Measurements from ENCODE around the gene CHAT. TPM values are rescaled to one million over a fixed set of nuclear protein-coding genes. Genes with fewer than 3 reads are reported as not detected.
A peak's percentile ranks its signal among the peaks of the same experiment; 100 is the strongest.

CHAT gene
- polyA plus RNA-seq, 2 of the 4 experiments (the other 2 are of a cell fraction): not detected

DNA sequence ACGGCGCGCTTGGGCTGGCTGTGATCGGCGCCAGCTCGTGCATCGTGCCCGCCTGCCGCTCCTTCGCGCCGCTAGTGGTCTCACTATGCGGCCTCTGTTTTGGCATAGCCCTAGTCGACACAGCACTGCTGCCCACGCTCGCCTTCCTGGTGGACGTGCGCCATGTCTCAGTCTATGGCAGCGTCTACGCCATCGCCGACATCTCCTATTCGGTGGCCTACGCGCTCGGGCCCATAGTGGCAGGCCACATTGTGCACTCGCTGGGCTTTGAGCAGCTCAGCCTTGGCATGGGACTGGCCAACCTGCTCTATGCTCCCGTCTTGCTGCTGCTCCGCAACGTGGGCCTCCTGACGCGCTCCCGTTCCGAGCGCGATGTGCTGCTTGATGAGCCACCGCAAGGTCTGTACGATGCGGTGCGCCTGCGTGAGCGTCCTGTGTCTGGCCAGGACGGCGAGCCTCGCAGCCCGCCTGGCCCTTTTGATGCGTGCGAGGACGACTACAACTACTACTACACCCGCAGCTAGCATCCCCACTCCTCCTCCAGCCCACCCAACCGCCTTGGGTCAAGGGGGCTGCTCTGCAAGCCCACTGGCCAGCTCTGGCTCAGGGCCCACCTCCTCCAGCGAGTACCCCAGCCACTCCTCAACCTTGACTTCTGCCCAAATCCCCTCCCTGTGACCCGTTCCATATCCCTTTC, 1.9 kb upstream of the CHAT start:
- H3K4me2 ChIP-seq: no peak overlapping the region
- no peak overlapping the region for H3K4me3 ChIP-seq
- 83% methylated on average over 50 of the region's 53 CpGs for WGBS (ENCODE audit: missing lambda C conversion rate)
- DNase-seq (ENCODE audit: low read depth in 1 of 2, low spot score in 1 of 2): no peak
- ChIA-PET CTCF (no interaction called here), POLR2A (no interaction called here)
- TF ChIP-seq HDAC2 (IDR thresholded peaks at IDR 0.05): no peak
- TF ChIP-seq, protein P1, sequence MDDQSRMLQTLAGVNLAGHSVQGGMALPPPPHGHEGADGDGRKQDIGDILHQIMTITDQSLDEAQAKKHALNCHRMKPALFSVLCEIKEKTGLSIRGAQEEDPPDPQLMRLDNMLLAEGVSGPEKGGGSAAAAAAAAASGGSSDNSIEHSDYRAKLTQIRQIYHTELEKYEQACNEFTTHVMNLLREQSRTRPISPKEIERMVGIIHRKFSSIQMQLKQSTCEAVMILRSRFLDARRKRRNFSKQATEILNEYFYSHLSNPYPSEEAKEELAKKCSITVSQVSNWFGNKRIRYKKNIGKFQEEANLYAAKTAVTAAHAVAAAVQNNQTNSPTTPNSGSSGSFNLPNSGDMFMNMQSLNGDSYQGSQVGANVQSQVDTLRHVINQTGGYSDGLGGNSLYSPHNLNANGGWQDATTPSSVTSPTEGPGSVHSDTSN (IDR thresholded peaks at IDR 0.05): no peak
- no peak for TF ChIP-seq TFCP2L1 (CRISPR knock-in tag; IDR thresholded peaks at IDR 0.05)
- TF ChIP-seq CBX2 (IDR thresholded peaks at IDR 0.05; ENCODE audit: borderline replicate concordance, low read depth): no peak
- no peak for TF ChIP-seq PHF8 (IDR thresholded peaks at IDR 0.05; ENCODE audit: borderline replicate concordance, low read depth)
- no peak for TF ChIP-seq ZC3H11A (IDR thresholded peaks at IDR 0.05)
- TF ChIP-seq TP53 (CRISPR knock-in tag; IDR thresholded peaks at IDR 0.05): no peak
- TF ChIP-seq, protein P2, sequence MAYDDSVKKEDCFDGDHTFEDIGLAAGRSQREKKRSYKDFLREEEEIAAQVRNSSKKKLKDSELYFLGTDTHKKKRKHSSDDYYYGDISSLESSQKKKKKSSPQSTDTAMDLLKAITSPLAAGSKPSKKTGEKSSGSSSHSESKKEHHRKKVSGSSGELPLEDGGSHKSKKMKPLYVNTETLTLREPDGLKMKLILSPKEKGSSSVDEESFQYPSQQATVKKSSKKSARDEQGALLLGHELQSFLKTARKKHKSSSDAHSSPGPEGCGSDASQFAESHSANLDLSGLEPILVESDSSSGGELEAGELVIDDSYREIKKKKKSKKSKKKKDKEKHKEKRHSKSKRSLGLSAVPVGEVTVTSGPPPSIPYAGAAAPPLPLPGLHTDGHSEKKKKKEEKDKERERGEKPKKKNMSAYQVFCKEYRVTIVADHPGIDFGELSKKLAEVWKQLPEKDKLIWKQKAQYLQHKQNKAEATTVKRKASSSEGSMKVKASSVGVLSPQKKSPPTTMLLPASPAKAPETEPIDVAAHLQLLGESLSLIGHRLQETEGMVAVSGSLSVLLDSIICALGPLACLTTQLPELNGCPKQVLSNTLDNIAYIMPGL (CRISPR knock-in tag; IDR thresholded peaks at IDR 0.05; ENCODE audit: borderline replicate concordance): no peak
- no peak for TF ChIP-seq HOXB13 (CRISPR knock-in tag; IDR thresholded peaks at IDR 0.05; ENCODE audit: low read depth)
- FAIRE-seq: no peak
- H3K4me1 ChIP-seq: no peaks in the 10 kb centered on the region; the same call in 2 of the 3 replicates
- ATAC-seq: no peak
- H3K9me3 ChIP-seq: no peaks in the 10 kb centered on the region
- H3K27ac ChIP-seq: no peak overlapping the region

DNA sequence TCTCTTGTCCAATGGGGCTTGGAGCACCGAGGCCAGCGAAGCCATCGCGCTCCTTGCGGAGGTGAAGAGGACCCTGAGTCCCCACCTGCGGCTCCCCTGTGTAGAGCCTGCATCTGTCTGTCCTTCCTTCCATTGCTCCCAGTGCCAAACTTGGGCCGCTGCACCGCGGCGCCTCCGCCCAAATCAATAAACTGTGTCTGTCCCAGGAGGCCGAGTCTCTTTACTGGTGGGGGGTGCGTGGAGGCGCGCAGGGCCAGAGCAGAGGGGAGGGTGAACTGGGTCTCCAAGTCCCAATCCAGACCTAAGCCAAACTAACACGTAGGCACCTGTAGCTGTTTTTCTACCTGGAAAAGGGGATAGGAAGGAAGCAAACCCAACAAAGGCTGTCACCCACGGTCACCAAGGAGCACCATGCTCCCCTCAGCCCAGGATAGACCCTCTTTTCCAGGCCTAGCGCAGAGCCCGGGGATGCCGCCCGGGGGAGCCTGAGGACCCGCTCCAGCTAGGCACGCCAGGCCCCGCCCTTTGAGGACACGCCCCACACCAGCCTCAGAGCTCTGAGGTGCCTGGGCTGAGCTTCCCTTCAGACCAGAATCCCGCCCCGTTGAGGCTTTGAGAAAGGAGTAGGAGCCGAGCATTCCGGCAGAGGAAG, 1.2 kb upstream of the CHAT start:
- H3K4me3 ChIP-seq: no peak overlapping the region
- no peak overlapping the region for H3K27ac ChIP-seq
- ChIA-PET CTCF (no interaction called here), POLR2A (no interaction called here)
- no peaks in the 10 kb centered on the region for H3K4me1 ChIP-seq
- H3K9me3 ChIP-seq: no peaks in the 10 kb centered on the region
- TF ChIP-seq, protein P3, sequence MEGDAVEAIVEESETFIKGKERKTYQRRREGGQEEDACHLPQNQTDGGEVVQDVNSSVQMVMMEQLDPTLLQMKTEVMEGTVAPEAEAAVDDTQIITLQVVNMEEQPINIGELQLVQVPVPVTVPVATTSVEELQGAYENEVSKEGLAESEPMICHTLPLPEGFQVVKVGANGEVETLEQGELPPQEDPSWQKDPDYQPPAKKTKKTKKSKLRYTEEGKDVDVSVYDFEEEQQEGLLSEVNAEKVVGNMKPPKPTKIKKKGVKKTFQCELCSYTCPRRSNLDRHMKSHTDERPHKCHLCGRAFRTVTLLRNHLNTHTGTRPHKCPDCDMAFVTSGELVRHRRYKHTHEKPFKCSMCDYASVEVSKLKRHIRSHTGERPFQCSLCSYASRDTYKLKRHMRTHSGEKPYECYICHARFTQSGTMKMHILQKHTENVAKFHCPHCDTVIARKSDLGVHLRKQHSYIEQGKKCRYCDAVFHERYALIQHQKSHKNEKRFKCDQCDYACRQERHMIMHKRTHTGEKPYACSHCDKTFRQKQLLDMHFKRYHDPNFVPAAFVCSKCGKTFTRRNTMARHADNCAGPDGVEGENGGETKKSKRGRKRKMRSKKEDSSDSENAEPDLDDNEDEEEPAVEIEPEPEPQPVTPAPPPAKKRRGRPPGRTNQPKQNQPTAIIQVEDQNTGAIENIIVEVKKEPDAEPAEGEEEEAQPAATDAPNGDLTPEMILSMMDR (IDR thresholded peaks at IDR 0.05): no peak
- no peak for TF ChIP-seq SMC3 (IDR thresholded peaks at IDR 0.05)
- H3K4me2 ChIP-seq: peak overlapping the region; percentile 3; the same call in 1 of the 3 replicates
- no peak for FAIRE-seq
- DNase-seq (ENCODE audit: low read depth in 1 of 2, low spot score in 1 of 2): no peak
- ATAC-seq: peak in 1 of 2 experiments; percentile 61; a peak in 3 of 6 replicates
- WGBS (ENCODE audit: missing lambda C conversion rate): 38% methylated on average over 22 of the region's 29 CpGs

DNA sequence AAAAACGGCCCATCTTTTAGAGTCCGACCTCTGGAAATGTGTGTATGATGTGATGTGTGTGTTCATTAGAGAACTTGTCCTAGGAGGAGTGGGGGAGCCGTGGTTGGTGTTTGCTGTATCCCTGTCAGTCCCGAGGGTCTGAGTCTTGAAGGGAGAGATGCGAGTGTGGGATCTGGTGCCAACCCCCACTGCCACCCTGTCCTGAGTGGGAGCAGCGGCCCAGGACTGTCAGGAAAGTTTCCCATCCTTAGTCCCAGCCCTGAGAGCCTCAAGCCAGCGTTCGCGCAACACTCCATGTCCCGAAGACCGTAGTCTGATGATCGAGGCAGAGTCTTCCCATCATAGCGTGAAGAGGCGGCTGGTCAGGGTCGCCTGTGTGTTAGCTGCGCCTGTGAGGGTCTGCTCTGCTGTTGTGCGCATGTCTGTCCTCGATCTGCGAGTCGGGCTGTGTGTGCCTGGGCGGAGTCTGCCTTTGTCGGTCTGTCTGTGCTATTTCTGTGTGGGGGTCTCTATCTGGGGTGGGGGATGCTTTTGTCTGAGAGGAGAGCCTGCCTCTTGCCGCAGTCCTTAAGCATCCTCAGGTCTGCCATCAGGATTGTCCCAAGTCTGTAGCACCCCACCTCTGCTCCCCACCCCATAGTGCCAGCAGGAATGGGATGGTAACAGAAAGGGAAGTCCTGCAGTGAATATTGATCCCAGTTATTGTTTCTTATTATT, 514 bp upstream of the CHAT start:
- DNase-seq (ENCODE audit: low read depth in 1 of 2, low spot score in 1 of 2) (no peak), FAIRE-seq (no peak), ATAC-seq (peak in 1 of 2 experiments; percentile 6; a peak in 2 of 6 replicates)
- ChIA-PET CTCF (no interaction called here), POLR2A (no interaction called here)
- no peak overlapping the region for H3K4me3 ChIP-seq
- H3K4me2 ChIP-seq: peak overlapping the region; percentile 3; the same call in 2 of the 3 replicates
- TF ChIP-seq FOXS1 (CRISPR knock-in tag; IDR thresholded peaks at IDR 0.05): no peak
- TF ChIP-seq, protein P3 (IDR thresholded peaks at IDR 0.05): no peak
- TF ChIP-seq EHF (CRISPR knock-in tag; IDR thresholded peaks at IDR 0.05): no peak
- TF ChIP-seq SMC3 (IDR thresholded peaks at IDR 0.05): no peak
- no peak overlapping the region for H3K27ac ChIP-seq
- H3K4me1 ChIP-seq: no peaks in the 10 kb centered on the region
- whole genome bisulfite sequencing (ENCODE audit: missing lambda C conversion rate): 13% methylated on average over 18 of the region's 23 CpGs
- no peaks in the 10 kb centered on the region for H3K9me3 ChIP-seq

Measured in A549 (cell line).